NCI-H1694 treated with DMSO at 0.1 percent for 48 hours (cell line): ENCODE measurements around the gene ZNF286A.
"Not testable (repeated sequence)": the region's sequence is repeated elsewhere in the genome, so short reads cannot be mapped to it uniquely, and the experiment has no call there.

Experiments used
- DNase-seq: peaks from one replicate; lab custom pipeline; 2025; lab: John Stamatoyannopoulos, UW

Gene ZNF286A

DNA sequence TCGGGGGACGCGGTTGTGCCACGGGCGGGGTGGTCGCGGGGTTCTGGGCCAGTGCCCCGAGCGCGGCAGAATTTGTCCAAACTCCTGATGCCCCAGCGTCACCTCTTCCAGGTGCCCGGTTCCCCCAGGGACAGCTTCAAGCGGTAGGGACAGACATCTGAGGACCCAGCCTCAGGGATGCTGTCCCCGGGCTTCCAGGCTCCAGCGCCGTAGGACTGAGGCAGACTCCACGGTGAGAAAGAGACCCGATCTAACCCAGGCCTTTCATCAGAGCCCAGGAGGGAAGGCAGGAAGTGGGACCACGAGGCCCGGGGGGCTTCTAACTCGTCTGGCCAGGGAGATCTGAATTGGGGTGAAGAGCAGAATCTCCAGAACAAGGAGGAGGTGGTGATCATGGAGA, 385 bp downstream of the ZNF286A start:
- not testable (repeated sequence) for DNase-seq

DNA sequence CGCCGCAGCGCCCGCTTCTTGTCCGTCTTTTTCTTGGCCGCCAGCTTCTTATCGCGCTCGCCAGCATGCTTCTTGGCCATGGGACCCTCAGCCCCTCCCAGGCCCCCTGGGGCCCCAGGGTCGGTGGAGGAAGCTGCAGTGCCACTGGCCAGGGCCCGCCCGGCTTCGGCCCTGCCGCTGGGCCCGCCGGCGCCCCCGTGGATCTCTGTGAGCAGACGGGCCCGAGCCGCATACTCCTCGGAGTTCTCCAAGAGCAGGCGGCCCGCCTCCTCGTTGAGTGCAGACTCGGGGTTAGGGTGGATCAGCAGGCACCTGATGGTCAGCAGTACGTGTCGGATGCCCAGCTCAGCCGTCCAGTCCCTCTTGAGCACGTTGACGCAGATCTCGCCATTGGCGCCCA, 4.7 kb downstream of the ZNF286A start:
- not testable (repeated sequence) for DNase-seq

GRCh38 chr17:15704813-15705212, 5.3 kb downstream of the ZNF286A start:
- not testable (repeated sequence) for DNase-seq

GRCh38 chr17:15708879-15709278, 9.3 kb downstream of the ZNF286A start:
- not testable (repeated sequence) for DNase-seq

GRCh38 chr17:15716601-15717563, 17.3 kb downstream of the ZNF286A start:
- DNase-seq, result not testable (repeated sequence)

GRCh38 chr17:15730535-15730934, 31.0 kb downstream of the ZNF286A start:
- DNase-seq, result not testable (repeated sequence)

- not testable (repeated sequence) for DNase-seq
These were observed 32.3 kb downstream of the ZNF286A start, which contains the start of gene TBC1D26 for GRCh38 chr17:15731900-15732299. TBC1D26 (plus strand) TSS chr17:15732283; CDS start chr17:15735349, 3,066 bp downstream.

- not testable (repeated sequence) for DNase-seq
These were observed 33.7 kb downstream of the ZNF286A start for GRCh38 chr17:15733174-15733789.

DNA sequence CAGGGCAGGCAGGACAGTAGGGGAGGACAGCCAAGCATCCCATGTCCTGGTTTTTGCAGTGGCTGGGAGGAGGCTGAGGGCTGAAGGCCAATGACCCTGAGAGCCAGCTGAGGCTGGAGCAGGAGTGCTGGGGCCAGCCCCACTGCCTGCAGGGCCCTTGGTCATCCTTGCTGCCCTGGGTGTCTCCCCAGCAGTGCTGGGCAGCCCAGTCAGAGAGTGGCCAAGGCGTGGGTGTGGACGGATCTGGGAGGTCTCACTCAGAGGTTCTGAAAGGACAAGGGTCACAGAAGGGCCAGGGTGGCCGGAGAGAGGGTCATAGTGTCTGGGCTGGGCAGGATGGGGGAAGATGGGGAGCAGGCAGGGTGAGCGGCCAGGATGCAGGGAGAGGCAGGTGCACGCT, 37.0 kb downstream of the ZNF286A start:
- not testable (repeated sequence) for DNase-seq

DNA sequence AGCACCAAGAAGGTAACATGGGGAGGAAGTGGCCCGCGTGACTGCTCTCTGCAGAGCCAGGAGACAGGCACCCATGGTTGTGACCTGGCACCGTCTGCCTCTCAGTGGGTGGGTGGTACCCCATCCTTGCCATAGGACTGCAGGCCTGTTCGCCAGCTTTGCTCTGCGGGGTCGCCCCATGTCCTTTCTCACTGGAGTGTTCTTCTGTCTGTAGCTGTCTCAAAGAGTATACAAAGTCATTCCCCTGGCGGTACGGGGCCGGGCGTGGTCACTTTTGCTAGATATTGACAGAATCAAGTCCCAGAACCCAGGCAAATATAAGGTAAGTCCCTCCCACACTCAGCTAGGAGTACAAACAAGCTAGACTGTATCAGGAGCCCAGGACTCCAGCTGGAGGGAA, 38.5 kb downstream of the ZNF286A start:
- no peak for DNase-seq

DNA sequence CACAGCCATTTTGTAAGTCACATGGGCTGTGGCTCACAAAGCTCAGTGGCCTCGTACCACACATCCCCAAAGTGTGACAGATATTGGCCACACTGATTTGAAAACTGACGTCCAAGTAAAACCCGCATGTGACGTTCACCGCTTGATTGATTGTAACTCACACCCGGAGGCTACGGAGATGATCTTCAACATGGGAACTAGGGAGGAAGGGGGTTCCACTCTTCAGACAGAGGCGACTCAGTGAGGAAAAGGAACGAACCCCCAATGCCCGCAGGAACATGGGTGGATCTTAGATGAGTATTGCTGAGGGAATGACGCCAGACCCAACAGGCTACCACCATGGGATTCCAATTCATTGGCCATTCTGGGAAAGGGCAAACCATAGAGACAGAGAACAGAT, 39.7 kb downstream of the ZNF286A start:
- not testable (repeated sequence) for DNase-seq

GRCh38 chr17:15740041-15740440, 40.5 kb downstream of the ZNF286A start:
- DNase-seq, result not testable (repeated sequence)

- DNase-seq, result no peak
These were observed 41.1 kb downstream of the ZNF286A start for GRCh38 chr17:15740570-15741120.

DNA sequence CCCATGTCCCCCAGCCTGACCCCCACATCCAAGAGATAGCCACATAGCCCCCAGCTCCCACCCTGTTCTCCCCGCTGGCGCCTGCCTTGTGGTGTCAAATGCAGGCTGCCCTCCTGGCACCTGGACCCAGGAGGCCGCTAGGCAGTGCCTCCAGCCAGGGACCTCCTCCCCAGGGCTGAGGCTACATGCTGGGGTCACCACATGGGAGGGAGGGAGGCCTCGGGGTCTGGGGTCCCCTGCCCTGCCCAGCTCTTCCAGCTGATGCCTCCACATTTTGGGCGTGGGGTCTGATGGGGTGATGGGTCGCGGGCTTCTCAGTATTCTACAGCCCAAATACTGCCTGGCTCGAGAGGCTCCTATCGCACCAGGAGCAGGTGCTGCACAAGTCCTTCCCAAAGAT, 42.1 kb downstream of the ZNF286A start:
- no peak for DNase-seq

GRCh38 chr17:15742051-15742795, 42.7 kb downstream of the ZNF286A start:
- DNase-seq, result no peak

DNA sequence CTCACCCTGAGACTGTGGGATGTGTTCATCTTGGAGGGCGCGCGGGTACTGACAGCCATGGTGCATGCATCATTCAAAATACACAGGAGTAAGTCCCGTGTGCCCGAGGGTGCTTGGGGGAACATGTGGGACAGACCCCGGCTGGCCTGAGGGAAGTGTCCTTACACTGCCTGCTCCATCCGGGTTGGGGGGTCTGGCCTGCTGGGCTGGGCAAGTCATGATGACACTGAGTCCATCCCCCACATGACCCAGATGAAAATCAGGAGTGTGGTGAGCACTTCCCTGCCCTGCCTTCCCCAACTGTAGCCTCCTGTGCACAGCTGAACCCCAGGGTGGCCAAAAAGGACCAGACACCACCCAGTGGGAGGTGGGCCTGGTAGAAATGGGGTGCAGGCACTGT, 43.4 kb downstream of the ZNF286A start:
- no peak for DNase-seq

GRCh38 chr17:15744074-15744676, 44.6 kb downstream of the ZNF286A start:
- no peak for DNase-seq

- no peak for DNase-seq
These were observed 45.3 kb downstream of the ZNF286A start for GRCh38 chr17:15744885-15745284.

- not testable (repeated sequence) for DNase-seq
These were observed 49.9 kb downstream of the ZNF286A start for GRCh38 chr17:15749403-15749802.

DNA sequence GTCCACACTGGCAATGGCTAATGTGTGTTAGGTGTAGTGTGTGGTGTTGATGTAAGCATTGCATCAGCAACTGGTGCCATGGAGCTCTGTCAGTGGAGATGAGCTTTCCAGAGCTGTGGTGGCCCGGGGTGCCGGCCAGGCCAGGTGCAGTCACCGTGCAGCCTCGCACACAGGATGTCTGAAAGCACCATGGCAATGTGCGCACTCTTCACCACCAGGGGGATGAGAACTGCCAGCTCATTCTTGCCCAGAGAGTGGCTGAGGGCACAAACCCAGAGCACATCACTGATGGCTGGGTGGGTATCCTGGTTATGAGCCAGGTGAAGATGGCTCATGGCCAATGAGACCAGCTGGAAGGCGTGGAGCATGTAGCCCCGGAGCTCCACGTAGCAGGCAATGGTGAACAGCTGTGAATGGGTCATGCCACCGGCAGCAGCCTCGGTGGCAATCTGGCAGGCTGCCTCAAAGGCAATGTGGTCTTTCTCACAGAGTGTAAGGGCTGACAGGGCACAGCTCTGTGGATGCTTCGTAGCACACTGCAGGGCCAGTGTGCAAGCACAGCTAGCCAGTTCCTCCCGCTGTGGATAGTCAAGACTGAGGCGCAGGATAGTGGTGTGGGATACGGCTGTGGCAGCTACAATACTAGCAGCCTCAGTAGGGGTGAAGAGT, 69.4 kb downstream of the ZNF286A start:
- peak; percentile 17 for DNase-seq
